Activated CD4-positive, alpha-beta T cell treated with anti-CD3 and anti-CD28 coated beads, Interleukin-2, amount 50 U/mL, for 48 hours (primary cell): ENCODE data around the gene ABCA4.

ENCODE experiments used
- DNase-seq, 2 experiments: peaks; one replicate each; pipeline ENCODE4 v3.0.0-alpha.2; 2020

ABCA4 gene

GRCh38 chr1:94122201-94122970, 1.4 kb upstream of the ABCA4 start:
- no peak for DNase-seq

- DNase-seq, result no peak
Measured at GRCh38 chr1:94121411-94121821, 468 bp upstream of the ABCA4 start.

- DNase-seq, result no peak
Measured at GRCh38 chr1:94120570-94120901, 412 bp downstream of the ABCA4 start.

GRCh38 chr1:94119796-94120569, 965 bp downstream of the ABCA4 start:
- no peak for DNase-seq

GRCh38 chr1:94119306-94119705, 1.6 kb downstream of the ABCA4 start:
- no peak for DNase-seq

- no peak for DNase-seq
Measured at GRCh38 chr1:94118471-94118870, 2.5 kb downstream of the ABCA4 start.

GRCh38 chr1:94118013-94118412, 2.9 kb downstream of the ABCA4 start:
- DNase-seq, result no peak

GRCh38 chr1:94117259-94117851, 3.6 kb downstream of the ABCA4 start:
- no peak for DNase-seq

- no peak for DNase-seq
Measured at GRCh38 chr1:94115900-94116436, 5.0 kb downstream of the ABCA4 start.

- DNase-seq, result no peak
Measured at GRCh38 chr1:94115254-94115899, 5.6 kb downstream of the ABCA4 start.

- DNase-seq, result no peak
Measured at GRCh38 chr1:94113589-94114226, 7.2 kb downstream of the ABCA4 start.

GRCh38 chr1:94111879-94112278, 9.1 kb downstream of the ABCA4 start:
- DNase-seq, result no peak

- no peak for DNase-seq
Measured at GRCh38 chr1:94110946-94111740, 9.8 kb downstream of the ABCA4 start.

- no peak for DNase-seq
Measured at GRCh38 chr1:94110021-94110761, 10.8 kb downstream of the ABCA4 start.

GRCh38 chr1:94109478-94109877, 11.5 kb downstream of the ABCA4 start:
- DNase-seq, result no peak

GRCh38 chr1:94107141-94107540, 13.8 kb downstream of the ABCA4 start:
- no peak for DNase-seq

GRCh38 chr1:94106716-94107115, 14.2 kb downstream of the ABCA4 start:
- no peak for DNase-seq

GRCh38 chr1:94105957-94106529, 14.9 kb downstream of the ABCA4 start:
- no peak for DNase-seq

GRCh38 chr1:94105581-94105952, 15.4 kb downstream of the ABCA4 start:
- DNase-seq, result no peak

- no peak for DNase-seq
Measured at GRCh38 chr1:94104776-94105580, 16.0 kb downstream of the ABCA4 start.
